Measurements from ENCODE around the gene CALML4. TPM values are rescaled to one million over a fixed set of nuclear protein-coding genes. Genes with fewer than 3 reads are reported as not detected.
"Not testable (repeated sequence)": the region's sequence is repeated elsewhere in the genome, so short reads cannot be mapped to it uniquely, and the experiment has no call there.

Gene CALML4
- total RNA-seq, 1 donor from 2014 or later, result 22.7 TPM

DNA sequence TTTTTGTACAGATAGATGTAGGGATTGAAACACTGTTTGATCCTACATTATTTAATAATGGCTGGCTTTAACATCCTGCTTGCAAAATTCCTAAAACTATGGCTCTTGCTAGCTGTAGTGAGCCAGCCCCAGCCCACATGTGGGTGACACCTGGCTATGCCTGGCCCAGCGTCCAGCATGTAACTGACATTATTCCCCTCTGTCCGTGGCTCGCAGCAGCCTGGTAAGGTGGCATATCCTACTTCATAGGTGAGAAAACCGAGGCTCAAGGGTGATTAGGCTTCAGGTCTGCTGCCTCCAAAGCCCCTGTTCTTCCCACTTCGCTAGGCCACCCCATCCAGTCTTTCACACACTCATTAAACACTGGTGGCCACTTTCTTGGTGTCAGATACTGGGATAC lies 1.6 kb downstream of the CALML4 start:
- Histone ChIP-seq H3K4me3 (no peak overlapping the region), H3K36me3 (no peaks in the 10 kb centered on the region), H3F3A (ENCODE audit: low read depth) (peaks cover 22% of the 10 kb centered on the region), H3K9me3 (ENCODE audit: low read depth) (no peaks in the 10 kb centered on the region), H2AFZ (replicated peaks) (no peak overlapping the region), H3K4me2 (no peak overlapping the region), H3K27ac (no peak overlapping the region), H3K27me3 (peaks cover 18% of the 10 kb centered on the region), H3K79me2 (ENCODE audit: low read depth) (no peaks in the 10 kb centered on the region), H4K20me1 (ENCODE audit: low read depth) (peaks cover 85% of the 10 kb centered on the region), H3K4me1 (peaks cover 48% of the 10 kb centered on the region), H3K9ac (no peak overlapping the region)
- Mint-ChIP-seq H3K36me3 (peaks cover 2% of the 10 kb centered on the region), H3K27me3 (ENCODE audit: insufficient read depth, low read depth) (peaks cover 8% of the 10 kb centered on the region), H3K4me3 (no peak overlapping the region), H3K9me3 (no peaks in the 10 kb centered on the region), H3K27ac (no peak overlapping the region), H3K4me1 (peaks cover 41% of the 10 kb centered on the region)
- TF ChIP-seq CTCF (IDR thresholded peaks at IDR 0.05) (no peak), EZH2phosphoT487 (IDR thresholded peaks at IDR 0.05) (no peak), EZH2 (IDR thresholded peaks at IDR 0.05) (no peak)
- DNase-seq (ENCODE audit: low spot score), result no peak

DNA sequence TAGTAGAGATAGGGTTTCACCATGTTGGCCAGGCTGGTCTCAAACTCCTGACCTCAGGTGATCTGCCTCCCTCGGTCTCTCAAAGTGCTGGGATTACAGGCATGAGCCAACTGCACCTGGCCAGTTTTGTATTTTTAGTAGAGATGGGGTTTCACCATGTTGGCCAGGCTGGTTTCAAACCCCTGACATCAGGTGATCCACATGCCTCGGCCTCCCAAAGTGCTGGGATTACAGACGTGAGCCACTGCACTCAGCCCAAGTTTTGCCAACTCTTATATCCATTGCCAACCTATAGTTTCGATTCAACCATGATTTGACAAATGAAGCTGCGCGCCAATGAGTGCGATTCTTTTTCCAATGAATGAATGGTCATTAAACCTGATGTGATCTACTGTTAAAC lies 2.1 kb downstream of the CALML4 start:
- not testable (repeated sequence) for H3K4me2 ChIP-seq; H3K9ac ChIP-seq; H3K36me3 ChIP-seq; H3K4me3 ChIP-seq; H3K9me3 ChIP-seq (ENCODE audit: low read depth); DNase-seq (ENCODE audit: low spot score); H3K79me2 ChIP-seq (ENCODE audit: low read depth); H3K36me3 Mint-ChIP-seq; H3K27ac Mint-ChIP-seq; H3K27me3 Mint-ChIP-seq (ENCODE audit: insufficient read depth, low read depth); H3K4me3 Mint-ChIP-seq; H3K9me3 Mint-ChIP-seq; H3K27ac ChIP-seq; H2AFZ ChIP-seq (replicated peaks)
- peaks cover 22% of the 10 kb centered on the region for H3F3A ChIP-seq (ENCODE audit: low read depth)
- peaks cover 90% of the 10 kb centered on the region for H4K20me1 ChIP-seq (ENCODE audit: low read depth)
- peaks cover 41% of the 10 kb centered on the region for H3K4me1 Mint-ChIP-seq
- peaks cover 48% of the 10 kb centered on the region for H3K4me1 ChIP-seq
- H3K27me3 ChIP-seq, result peaks cover 18% of the 10 kb centered on the region

DNA sequence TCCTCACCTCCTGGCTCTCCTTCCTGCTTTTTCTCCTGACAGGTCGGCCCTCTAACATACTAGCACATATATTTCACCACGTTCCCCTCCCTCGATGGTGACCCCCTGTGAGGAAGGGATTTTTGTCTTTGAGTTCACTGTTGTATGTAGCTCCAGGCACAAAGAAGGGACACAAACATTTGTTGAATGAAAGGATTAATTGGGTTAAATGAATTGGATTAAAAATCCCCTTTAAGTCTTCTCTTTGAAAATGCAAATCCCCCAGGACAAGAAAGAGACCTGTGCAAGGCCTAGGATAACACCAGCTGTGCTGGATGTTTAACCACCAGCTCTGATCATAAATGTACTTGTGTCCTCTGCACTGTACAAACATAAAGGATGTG lies 3.3 kb downstream of the CALML4 start:
- Mint-ChIP-seq H3K36me3 (peaks cover 10% of the 10 kb centered on the region), H3K9me3 (no peaks in the 10 kb centered on the region), H3K27ac (peak overlapping the region; percentile 6), H3K27me3 (ENCODE audit: insufficient read depth, low read depth) (peaks cover 15% of the 10 kb centered on the region), H3K4me3 (peak overlapping the region; percentile 16), H3K4me1 (peaks cover 45% of the 10 kb centered on the region)
- Histone ChIP-seq H3K4me3 (peak overlapping the region; percentile 17), H3K9me3 (ENCODE audit: low read depth) (no peaks in the 10 kb centered on the region), H3K4me2 (peak overlapping the region; percentile 46), H2AFZ (replicated peaks) (no peak overlapping the region), H3K79me2 (ENCODE audit: low read depth) (no peaks in the 10 kb centered on the region), H3K4me1 (peaks cover 48% of the 10 kb centered on the region), H3K36me3 (no peaks in the 10 kb centered on the region), H3K27me3 (peaks cover 18% of the 10 kb centered on the region), H4K20me1 (ENCODE audit: low read depth) (peaks cover 88% of the 10 kb centered on the region), H3K9ac (no peak overlapping the region), H3K27ac (no peak overlapping the region), H3F3A (ENCODE audit: low read depth) (peaks cover 22% of the 10 kb centered on the region)
- TF ChIP-seq EZH2phosphoT487 (IDR thresholded peaks at IDR 0.05), result peak; percentile 85
- TF ChIP-seq CTCF (IDR thresholded peaks at IDR 0.05), result no peak
- TF ChIP-seq EZH2 (IDR thresholded peaks at IDR 0.05), result no peak
- peak; percentile 76 for DNase-seq (ENCODE audit: low spot score)

- Histone ChIP-seq H3K27ac (no peak overlapping the region), H3F3A (ENCODE audit: low read depth) (peaks cover 22% of the 10 kb centered on the region), H3K4me2 (peak overlapping the region; percentile 46), H3K4me3 (peak overlapping the region; percentile 17), H4K20me1 (ENCODE audit: low read depth) (peaks cover 83% of the 10 kb centered on the region), H3K79me2 (ENCODE audit: low read depth) (no peaks in the 10 kb centered on the region), H3K36me3 (no peaks in the 10 kb centered on the region), H3K9ac (no peak overlapping the region), H3K4me1 (peaks cover 44% of the 10 kb centered on the region), H2AFZ (replicated peaks) (no peak overlapping the region), H3K9me3 (ENCODE audit: low read depth) (no peaks in the 10 kb centered on the region), H3K27me3 (peaks cover 18% of the 10 kb centered on the region)
- H3K36me3 Mint-ChIP-seq, result peaks cover 10% of the 10 kb centered on the region
- H3K27me3 Mint-ChIP-seq (ENCODE audit: insufficient read depth, low read depth), result peaks cover 15% of the 10 kb centered on the region
- no peak for DNase-seq (ENCODE audit: low spot score)
- peak overlapping the region; percentile 66 for H3K27ac Mint-ChIP-seq
- peak overlapping the region; percentile 16 for H3K4me3 Mint-ChIP-seq
- H3K9me3 Mint-ChIP-seq, result no peaks in the 10 kb centered on the region
- TF ChIP-seq EZH2phosphoT487 (IDR thresholded peaks at IDR 0.05) (no peak), EZH2 (IDR thresholded peaks at IDR 0.05) (no peak), CTCF (IDR thresholded peaks at IDR 0.05) (no peak)
- H3K4me1 Mint-ChIP-seq, result peaks cover 45% of the 10 kb centered on the region
These were observed 3.8 kb downstream of the CALML4 start for GRCh38 chr15:68201153-68201878.

All from neural progenitor cell (in vitro differentiated cells).